GM21423 (cell line): Measurements from ENCODE around the gene SERPINE1.

Source experiments
- ATAC-seq: cut with Tn5 transposase; IDR thresholded peaks from one replicate; pipeline ENCODE4 v1.9.1; 2021; ENCODE audit warnings: mild to moderate bottlenecking, moderate library complexity; ENCODE audit not compliant: unreplicated experiment

SERPINE1 gene

GRCh38 chr7:101185258-101185839 lies 58.4 kb downstream of the SERPINE1 start:
- no peak for ATAC-seq

DNA sequence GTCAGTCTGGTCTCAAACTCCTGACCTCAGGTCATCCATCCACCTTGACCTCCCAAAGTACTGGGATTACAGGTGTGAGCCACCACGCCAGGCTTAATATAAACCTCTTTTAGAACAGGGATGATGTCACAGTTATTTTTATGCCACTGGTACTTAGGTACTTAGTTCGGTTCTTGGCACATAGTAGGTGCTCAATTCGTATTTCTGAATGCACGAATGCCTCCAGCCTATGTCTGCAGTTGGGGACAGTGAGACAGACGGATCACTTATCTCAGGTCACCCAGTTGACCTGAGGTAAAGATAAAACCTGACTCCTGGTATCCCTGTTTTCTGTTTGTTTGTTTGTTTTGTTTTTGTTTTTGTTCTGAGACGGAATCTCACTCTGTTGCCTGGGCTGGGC lies 59.3 kb downstream of the SERPINE1 start:
- ATAC-seq: no peak

GRCh38 chr7:101186844-101187428 lies 60.0 kb downstream of the SERPINE1 start:
- no peak for ATAC-seq
